HG03066 (cell line): ENCODE measurements around the gene LSR.
"Not testable (repeated sequence)": the region's sequence is repeated elsewhere in the genome, so short reads cannot be mapped to it uniquely, and the experiment has no call there.

Experiments used
- ATAC-seq: cut with Tn5 transposase; IDR thresholded peaks from one replicate; pipeline ENCODE4 v1.9.1; 2021; ENCODE audit warnings: low read depth; ENCODE audit not compliant: unreplicated experiment

The LSR gene

DNA sequence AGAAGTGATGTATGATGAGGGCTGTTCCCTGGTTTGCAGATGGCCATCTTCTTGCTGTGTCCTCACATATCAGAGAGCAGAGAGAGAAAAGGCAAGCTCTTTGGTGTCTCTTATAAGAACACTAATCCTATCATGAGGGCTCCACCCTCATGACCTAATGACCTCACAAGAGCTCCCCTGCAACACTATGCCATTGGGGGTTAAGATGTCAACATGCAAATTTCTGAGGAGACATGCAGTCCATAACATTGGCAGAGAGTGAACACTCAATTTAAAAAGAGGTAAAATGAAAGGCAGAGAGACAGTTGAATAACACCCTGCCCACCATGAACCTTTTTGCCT is 31.2 kb upstream of the LSR start:
- ATAC-seq: no peak

DNA sequence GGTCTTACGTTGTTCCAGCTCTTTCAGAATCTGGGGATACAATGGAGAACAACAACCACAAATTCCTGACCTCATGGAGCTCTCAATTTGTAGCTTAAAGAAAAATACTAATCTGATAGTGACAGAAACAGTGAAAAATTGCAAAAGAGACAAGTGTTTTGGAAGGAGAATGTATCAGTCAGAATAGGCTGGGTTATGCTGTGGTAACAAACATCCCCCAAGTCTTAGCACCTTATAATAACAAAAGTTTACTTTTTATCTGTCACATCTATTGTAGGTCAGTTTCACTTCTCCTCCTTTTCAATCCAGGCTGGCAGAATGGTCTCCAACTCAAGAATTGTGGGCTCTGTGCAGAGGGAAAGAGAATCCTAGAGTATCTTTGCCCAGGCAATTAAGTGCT is 29.8 kb upstream of the LSR start:
- no peak for ATAC-seq

DNA sequence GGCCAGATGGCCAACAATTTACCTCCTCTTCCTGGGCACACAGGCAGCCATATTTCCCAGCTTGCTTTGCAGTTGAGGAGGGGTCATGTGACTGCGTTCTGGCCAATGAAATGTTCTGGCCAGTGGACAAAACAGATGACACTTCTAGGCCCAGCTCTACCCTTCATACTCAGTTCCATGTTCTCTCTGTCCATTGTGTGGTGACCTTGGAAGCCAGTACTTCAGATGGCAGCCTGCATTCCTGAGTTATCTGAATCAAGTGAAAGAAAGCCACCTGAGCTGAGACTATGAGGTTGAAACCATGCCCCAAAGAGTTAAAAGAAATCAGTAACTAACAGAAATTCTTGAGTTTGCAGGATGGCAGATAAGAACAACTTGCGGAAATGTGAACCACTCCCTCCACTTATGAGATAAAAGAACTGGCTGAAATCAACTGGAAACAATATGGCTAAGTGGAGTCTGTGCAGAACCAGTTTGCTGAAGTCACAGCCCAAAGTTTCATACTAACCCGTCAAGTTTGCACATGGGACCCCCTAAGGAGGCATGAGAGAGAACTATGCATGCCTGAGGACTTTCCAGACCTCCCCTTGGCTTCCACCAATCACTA is 28.4 kb upstream of the LSR start:
- no peak for ATAC-seq

DNA sequence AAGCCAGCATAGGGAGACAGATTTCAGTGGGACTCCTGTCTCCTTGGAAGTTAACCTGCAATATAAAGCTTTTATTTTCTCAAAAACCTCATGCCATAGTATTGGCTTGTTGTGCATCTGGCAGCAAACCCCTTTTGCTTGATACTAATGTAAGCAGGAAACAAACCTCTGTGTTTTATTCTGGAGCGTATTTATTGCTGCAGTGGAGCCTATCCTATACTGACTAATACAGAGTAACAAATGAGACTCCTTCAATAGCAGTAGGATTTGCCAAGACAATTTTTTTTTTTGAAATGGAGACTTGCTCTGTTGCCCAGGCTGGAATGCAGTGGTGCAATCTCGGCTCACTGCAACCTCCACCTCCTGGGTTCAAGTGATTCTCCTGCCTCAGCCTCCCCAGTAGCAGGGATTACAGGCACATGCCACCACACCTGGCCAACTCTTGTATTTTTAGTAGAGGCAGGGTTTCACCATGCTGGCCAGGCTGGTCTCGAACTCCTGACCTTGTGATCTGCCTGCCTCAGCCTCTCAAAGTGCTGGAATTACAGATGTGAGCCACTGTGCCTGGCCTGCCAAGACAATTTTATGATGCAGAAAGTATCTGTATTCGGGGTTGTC is 27.7 kb upstream of the LSR start:
- not testable (repeated sequence) for ATAC-seq

DNA sequence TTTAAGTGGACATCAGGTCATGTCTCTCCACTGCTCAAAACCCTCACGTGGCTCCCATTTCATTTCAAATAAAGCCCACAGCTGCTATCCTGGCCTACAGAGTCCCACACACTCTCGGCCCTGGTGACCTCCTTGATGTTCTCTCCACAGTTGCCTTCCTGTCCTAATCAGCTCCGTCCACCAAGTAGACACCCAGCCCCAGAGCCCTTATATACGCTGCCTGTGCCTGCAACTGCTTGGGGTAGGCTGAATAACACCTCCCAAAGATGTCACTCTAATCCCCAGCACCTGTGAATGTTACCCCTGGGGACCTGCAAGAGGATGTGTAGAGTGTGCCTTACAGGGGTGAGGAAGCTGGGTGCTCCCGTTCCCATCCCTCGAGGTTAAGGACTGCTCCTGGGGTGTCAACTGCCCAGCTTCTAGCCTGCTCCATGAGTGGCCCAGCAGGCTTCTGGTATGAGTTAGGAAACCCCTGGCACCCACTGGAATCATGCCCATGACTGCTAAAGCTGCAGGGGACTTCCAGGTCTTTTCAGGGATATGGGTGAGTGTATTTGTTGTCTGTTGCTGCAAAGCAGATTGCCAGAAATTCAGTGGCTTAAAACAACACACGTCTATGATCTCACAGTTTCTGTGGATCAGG is 26.3 kb upstream of the LSR start:
- no peak for ATAC-seq

DNA sequence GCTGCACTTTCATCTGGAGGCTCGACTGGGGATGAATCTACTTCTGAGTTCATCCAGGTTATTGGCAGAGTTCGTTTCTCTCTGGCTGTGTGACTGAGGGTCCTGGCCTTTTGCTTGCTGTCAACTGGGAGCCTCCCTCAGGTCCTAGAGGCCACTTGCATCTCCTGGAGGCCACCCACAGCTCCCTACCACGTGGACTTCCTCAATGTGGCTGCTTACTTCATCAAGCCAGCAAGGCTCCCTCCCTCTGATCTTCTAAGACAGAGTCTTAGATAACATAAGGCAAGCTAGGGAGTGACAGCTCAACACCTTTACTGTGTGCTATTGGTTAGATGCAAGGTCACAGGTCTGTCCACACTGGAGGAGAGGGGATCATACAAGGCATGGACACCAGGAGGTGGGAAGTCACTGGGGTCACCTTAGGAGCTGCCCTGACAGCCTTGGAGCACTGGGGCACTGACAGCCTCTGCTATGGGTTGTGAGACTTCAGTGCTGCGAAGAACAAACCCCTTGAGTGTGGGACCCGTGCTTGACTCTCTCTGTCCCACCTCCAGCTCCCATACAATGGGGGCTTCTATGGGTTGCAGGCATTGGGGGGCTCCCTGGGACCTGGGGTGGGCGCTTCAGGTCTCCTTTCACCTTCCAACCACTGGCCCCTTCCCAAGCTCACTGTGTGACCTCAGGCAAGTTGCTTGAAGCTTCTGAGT is 25.6 kb upstream of the LSR start:
- ATAC-seq: no peak

DNA sequence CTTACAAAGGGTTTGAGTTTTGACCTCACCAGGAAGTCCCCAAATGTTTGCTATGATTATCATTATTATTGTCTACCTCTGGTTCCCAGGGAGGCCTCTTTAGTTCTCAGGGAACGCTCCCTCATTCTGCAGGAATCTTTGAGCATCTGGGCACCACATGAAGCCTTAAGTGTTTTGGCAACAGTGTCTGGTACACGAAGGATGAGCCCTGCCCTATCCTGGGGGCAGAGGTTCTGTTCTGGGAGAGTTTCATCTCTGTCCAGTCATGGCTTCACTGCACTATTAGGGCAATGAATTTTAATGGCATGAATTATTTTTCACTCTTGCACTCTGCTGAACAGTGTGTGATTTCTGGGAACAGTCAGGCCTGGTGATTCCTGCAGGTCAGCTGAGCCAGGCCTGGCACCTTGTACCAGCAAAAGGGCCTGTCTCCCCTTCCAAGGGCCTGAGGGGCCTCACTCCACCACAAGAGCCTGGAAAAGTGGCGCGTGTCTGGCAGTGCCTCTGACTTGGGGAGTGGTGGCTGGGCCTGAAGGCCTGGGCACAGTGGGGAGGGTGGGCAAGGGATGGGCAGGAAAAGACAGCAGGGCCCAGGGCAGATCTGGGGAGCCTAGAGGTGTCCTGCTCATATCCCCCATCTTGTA is 24.8 kb upstream of the LSR start:
- no peak for ATAC-seq

DNA sequence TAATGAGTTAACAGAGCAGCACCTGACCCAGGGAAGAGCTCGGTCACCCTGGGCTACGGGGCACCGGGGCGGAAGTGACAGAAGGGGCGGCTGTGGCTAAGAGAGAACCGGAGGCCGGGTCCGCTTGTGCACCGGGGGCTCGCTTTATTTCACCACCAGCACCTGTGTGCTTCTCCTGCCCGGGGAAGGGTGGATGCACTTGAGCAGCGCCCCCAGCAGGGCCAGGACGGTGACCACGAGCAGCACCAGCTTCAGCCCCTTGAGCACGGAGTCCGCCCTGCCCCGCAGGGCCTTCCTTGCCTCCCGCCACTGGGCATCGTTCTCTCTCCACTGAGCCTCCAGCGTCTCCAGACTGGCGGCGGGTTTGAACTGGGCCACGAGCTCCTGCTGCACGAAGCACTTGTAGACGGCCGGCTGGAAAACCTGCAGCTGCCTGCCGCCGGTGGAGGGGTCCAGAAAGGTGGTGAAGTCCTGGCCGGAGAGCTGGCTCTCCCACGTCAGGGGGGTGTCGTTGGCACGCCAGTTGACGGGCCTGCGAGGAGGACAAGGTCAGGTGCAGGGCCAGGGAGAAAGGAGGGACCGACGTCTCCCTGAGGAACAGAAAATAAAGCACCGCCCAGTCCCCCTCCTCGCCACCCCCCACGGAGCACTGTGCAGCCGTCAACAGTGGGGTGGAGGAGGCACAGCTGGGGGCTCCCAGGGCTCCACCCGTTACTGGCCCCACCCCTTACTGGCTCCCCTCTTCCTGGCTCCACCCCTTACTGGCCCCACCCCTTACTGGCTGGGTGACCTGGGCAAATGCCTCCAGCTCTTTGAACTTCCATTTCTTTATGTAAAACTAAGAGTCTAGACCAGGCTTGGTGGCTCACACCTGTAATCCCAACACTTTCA is 23.9 kb upstream of the LSR start:
- no peak for ATAC-seq

DNA sequence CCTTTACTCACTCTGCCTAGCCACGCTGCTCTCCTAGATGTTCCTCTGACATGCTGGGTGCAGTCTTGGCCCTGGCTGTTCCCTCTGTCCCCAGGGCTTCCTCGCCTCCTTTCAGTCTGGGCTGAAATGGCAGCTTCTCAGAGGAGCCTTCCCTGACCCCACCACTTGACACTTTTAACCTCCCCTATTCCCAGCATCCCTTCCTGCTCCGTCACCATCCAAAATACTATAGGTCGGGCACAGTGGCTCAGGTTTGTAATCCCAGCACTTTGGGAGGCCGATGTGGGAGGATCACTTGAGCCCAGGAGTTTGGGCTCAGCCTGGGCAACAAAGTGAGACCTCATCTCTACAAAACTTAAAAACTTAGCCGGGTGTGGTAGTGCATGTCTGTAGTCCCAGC is 22.9 kb upstream of the LSR start:
- no peak for ATAC-seq

DNA sequence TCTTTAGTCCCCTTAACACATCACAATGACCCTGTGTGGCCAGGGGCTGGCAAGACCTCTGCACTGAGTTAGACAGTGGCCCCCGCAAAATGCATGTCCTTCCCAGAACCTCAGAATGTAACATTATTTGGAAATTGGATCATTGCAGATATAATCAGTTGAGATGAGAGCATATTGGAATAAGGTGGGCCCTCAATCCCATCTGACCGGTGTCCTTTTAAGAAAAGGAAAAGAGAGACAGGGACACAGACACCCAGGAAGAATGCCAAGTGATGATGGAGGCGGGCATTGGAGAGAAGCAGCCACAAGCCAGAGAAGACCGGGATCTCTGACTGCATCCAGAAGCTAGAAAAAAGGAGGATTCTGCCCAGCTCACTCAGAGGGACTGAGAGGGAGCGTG is 22.1 kb upstream of the LSR start:
- ATAC-seq: no peak

DNA sequence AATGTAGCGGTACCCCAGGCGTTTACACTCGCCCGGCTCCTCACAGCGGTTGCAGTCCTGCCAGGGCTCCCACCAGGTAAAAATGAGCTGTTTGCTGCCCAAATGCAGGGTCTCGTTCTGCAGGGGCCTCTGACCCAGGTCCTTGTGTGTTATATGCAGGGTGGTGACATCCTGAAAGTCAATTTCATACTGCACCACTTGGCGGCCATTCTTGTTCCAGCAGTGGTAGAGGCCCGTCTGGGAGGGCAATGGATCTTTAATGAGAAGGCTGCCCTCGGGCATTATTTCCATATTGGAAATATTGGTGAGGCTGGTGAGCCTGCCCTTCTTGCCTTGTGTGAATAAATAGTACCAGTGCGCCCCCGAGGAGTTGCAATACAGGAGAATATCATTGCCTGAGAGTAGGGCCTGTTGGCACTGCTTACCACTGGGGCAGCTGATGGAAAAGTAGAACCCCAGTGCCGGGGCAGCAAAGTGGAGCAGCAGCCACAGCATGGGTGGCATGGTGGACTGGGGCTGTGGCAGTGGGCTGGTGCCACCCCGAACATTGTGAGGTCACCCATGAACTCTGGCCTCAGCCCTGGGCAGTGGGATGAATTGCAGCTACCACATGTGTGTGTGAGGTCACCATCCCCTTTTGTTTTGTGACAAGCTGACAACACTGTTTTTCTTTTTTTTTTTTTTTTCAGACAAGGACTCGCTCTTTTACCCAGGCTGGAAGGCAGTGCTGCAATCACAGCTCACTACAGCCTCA is 20.4 kb upstream of the LSR start, which contains the start of gene FAM187B:
Gene FAM187B (minus strand): TSS at position 563 of the 754 bp plus-strand sequence. CDS start 59 bp downstream, at position 504.
- ATAC-seq: no peak

DNA sequence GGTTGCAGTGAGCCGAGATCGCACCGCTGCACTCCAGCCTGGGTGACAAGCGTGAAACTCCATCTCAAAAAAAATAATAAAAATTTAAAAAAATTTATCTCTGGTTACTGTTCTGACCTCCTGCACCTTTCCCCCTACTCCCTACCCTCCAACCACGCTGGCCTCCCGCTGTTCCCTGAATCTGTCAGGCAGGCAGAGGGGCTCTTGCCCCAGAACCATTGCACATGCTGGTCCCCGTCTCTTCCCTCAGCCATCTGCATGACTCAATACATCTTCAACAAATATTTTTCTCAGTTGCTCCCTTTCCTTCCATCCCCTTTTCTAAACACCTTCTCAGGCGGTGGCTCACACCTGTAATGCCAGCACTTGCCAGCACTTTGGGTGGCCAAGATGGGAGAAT is 19.2 kb upstream of the LSR start:
- ATAC-seq: no peak

DNA sequence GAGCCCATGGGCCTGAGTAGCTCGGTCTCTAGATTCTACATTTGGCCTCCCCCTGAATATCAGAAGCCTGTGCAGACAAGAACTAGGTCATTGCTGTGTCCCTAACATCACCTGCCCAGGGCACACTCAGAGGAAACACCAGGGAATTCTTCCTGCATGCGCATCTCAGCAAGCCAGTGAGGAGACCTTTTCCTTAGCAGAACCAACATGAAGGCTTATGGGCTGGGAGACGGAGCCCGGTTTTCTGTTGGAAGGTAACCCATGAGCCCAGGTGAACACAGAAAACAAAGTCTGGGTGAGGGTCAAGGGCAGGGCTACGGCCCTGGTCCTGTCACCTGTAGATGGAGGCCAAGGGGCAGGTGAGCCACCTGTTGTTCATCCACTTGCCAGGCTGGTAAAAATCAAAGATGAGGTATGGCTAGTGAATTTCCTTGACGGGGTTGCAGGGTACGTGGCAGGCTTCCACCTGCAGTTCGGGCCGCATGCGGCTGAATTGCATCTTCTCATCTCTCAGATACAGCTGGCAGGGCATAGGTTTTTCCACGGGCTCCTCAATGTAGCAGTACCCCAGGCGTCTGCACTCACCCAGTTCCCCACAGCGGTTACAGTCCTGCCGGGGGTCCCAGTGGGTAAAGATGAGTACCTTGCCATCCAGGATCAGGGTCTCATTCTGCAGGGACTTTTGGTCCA is 16.7 kb upstream of the LSR start:
- ATAC-seq: no peak

DNA sequence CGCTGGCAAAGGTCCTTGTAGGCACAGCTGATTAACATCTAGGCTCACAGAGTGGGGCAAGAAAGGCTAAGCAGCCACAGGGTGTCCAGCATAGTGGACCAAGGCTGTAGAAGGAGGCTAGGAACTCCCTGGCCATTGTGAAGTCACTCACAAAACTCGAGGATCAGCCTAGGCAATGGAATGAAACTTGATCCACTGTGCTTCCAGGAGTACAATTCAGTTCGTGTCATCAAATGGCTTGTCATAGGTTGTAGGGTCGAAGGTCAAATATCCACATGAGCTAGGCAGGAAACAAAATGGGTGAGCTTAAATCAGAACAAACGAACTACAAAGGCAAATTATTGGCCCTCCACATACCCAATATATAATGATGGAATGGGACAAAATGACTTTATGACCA is 15.9 kb upstream of the LSR start:
- no peak for ATAC-seq

DNA sequence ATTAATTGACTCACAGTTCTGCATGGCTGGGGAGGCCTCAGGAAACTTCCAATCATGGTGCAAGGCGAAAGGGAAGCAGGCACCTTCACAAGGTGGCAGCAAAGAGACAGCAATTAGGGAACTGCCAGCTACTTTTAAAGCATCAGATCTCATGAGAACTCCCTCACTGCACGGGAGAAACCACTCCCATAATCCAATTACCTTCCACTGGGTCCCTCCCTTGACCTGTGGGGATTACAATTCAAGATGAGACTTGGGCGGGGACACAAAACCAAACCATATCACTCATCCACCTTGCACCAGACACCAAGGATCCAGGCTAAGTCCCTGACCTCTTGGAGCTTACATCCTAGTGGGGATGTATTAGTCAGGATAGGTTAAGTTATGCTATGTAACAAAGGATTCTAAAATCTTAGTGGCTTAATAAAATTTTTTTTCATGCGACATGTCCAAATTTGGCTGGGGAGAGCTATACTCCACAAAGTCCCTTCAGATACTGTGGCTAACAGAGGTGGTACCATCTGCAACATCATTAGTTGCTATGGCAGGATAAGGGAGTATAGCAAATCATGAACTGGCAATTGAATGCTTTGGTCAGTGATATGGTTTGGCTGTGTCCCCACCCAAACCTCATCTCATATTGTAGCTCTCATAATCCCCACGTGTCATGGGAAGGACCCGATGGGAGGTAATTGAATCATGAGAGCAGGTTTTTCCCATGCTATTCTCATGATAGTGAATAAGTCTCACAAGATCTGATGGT is 12.0 kb upstream of the LSR start:
- no peak for ATAC-seq

DNA sequence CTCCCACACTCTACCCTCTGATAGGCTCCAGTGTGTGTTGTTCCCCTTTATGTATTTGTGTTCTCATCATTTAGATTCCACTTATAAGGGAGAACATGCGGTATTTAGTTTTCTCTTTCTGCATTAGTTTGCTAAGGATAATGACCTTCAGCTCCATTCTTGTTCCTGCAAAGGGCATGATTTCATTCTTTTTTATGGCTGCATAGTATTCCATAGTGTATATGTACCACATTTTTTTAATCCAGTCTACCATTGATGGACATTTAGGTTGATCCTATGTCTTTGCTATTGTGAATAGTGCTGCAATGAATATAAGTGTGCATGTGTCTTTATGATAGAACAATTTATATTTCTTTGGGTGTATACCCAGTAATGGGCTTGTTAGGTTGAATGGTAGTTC is 9.2 kb upstream of the LSR start:
- ATAC-seq: not testable (repeated sequence)

DNA sequence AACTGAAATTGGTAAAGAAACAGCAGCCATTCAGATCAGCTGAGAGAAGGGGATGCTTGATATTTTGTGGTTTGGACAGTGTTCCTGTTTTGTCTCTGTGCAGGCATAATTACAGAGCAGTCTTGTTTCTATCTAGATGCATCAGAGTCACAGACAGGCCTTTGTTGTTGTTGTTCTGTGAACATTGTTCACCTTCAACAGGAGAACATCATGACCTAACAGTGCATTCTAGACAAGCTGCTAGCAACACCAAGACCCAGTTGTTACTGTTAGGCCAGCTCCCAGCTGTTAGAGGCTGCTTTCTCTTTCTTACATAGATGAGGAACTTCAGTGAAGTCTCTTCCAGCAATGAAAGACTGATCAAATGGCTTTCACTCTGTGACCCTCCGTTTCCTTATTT is 8.5 kb upstream of the LSR start:
- no peak for ATAC-seq

DNA sequence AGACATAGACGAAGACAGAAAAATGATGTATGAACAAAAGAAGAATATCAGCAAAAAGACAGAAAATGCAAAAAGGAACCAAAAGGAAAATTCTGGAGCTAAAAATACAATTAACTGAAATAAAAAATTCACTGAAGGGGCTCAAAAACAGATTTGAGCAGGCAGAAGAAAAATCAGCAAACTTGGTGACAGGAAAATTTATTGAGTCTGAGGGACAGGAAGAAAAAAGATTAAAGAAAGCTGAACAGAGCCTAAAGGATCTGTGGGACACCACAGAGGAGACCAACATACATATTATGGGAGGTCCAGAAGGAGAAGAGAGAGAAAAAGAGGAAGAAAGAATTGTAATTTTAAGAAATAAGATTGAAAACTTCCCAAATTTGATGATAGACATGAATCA is 7.4 kb upstream of the LSR start:
- no peak for ATAC-seq
